T-helper 1 cell treated with Interleukin-12 subunit alpha and Interleukin-12 subunit beta and Interleukin-4 antibody, amounts not matched to agents 30 ng/mL and 1 ng/mL, for 36 hours (primary cell): ENCODE data around the gene SARDH. TPM values are rescaled to one million over a fixed set of nuclear protein-coding genes. Genes with fewer than 3 reads are reported as not detected.

Source experiments
- total RNA-seq: library from RNA; stranded (reverse); gene quantifications from 2 replicates; pipeline ENCODE4 v1.2.3, GENCODE V29; 2022

SARDH gene
- total RNA-seq, 1 donor from 2014 or later = 0.71 TPM

Other genes starting within 250 kb of the SARDH start
- gene MYMK, start 213.4 kb downstream of the SARDH start, total RNA-seq = not detected in 2 replicates
- not detected in 2 replicates for gene ADAMTSL2, start 203.6 kb downstream of the SARDH start, total RNA-seq
- not detected in 2 replicates for gene FAM163B, start 129.0 kb downstream of the SARDH start, total RNA-seq
- gene DBH, start 102.0 kb downstream of the SARDH start, total RNA-seq = 0.05 TPM in 1 of 2 replicates, not detected in the other